ENCODE data around the gene AVP. TPM values are rescaled to one million over a fixed set of nuclear protein-coding genes. Genes with fewer than 3 reads are reported as not detected.

Gene AVP
- total and polyA plus RNA-seq, 2 of the 13 experiments (the other 11 are each of a cell fraction or from before 2014, with no cell fraction given): 0.12 TPM; not detected in 1

DNA sequence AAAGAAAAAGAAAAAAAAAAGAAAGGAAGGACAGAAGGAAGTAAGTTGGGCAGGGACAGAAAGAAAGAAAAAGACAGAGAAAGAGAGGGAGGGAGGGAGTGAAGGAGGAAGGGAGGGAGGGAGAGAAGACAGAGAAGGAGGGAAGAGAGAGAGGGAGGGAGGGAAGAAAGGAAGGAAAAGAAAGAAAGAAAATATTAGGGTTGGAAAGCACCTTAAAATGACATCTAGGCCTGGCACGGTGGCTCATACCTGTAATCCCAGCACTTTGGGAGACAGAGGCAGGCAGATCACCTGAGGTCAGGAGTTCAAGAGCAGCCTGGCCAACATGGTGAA lies 42.0 kb upstream of the AVP start:
- H3K4me2 ChIP-seq (ENCODE audit: low read depth, low read length): no peak overlapping the region
- peak overlapping the region; percentile 26 for H3K27ac ChIP-seq (ENCODE audit: extremely low read length, insufficient read depth, low read length)
- FAIRE-seq: no peak
- no peak; the same call in 1 of the 3 replicates for ATAC-seq
- ChIA-PET CTCF (ENCODE audit: low intra/inter-chr PET ratio, low total read pairs) (no interaction called here), POLR2A (no interaction called here)
- 81% methylated on average over 1 of the region's 1 CpG for WGBS (ENCODE audit: low lambda C conversion rate)
- H3K4me1 ChIP-seq (ENCODE audit: insufficient read depth, low read length): peaks cover 55% of the 10 kb centered on the region
- no peak overlapping the region for H2AFZ ChIP-seq (ENCODE audit: low read length)
- no peak overlapping the region for H3K9ac ChIP-seq (ENCODE audit: insufficient read depth, low read depth, low read length)
- in situ Hi-C loops (cut with HindIII; ENCODE audit: extremely low pct_ligation_motif_present, low pct_unique_long_range_greater_than_20kb) (no loop called here), intact Hi-C loops (cut with micrococcal nuclease; ENCODE audit: unreplicated experiment) (no loop called here)
- no peaks in the 10 kb centered on the region for H4K20me1 ChIP-seq (ENCODE audit: insufficient read depth, low read length)
- H3K9me3 ChIP-seq (ENCODE audit: low read length): no peaks in the 10 kb centered on the region
- no TSS peak for BruUV-seq (replicated peaks)
- H3K79me2 ChIP-seq (ENCODE audit: insufficient read depth, low read length): no peaks in the 10 kb centered on the region
- no peak for DNase-seq (ENCODE audit: low spot score)
- peaks cover 5 to 9% of the 10 kb centered on the region in 2 experiments for H3K36me3 ChIP-seq (replicated peaks in 1 of 2; ENCODE audit: control insufficient read depth in 1 of 2, insufficient read depth in 2 of 2, low read length in 2 of 2)
- H3K4me3 ChIP-seq (replicated peaks in 1 of 3; ENCODE audit: insufficient read depth in 1 of 3, low read depth in 2 of 3, low read length in 3 of 3): no peak overlapping the region
- no peaks in the 10 kb centered on the region for H3K27me3 ChIP-seq (ENCODE audit: control insufficient read depth in 1 of 2, insufficient read depth in 2 of 2, low read length in 2 of 2)
- no peak for TF ChIP-seq ZMYM4 (CRISPR knock-in tag; IDR thresholded peaks at IDR 0.05)
- TF ChIP-seq ZNF773 (CRISPR knock-in tag; IDR thresholded peaks at IDR 0.05; ENCODE audit: borderline replicate concordance): no peak
- TF ChIP-seq, protein P1, sequence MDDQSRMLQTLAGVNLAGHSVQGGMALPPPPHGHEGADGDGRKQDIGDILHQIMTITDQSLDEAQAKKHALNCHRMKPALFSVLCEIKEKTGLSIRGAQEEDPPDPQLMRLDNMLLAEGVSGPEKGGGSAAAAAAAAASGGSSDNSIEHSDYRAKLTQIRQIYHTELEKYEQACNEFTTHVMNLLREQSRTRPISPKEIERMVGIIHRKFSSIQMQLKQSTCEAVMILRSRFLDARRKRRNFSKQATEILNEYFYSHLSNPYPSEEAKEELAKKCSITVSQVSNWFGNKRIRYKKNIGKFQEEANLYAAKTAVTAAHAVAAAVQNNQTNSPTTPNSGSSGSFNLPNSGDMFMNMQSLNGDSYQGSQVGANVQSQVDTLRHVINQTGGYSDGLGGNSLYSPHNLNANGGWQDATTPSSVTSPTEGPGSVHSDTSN (CRISPR knock-in tag; IDR thresholded peaks at IDR 0.05; ENCODE audit: borderline replicate concordance): no peak
- 0 out of 2 replicates have a peak, but pooled peaks have one; percentile 17 for TF ChIP-seq MXD3 (CRISPR knock-in tag; IDR thresholded peaks at IDR 0.05)
- TF ChIP-seq, protein P2, sequence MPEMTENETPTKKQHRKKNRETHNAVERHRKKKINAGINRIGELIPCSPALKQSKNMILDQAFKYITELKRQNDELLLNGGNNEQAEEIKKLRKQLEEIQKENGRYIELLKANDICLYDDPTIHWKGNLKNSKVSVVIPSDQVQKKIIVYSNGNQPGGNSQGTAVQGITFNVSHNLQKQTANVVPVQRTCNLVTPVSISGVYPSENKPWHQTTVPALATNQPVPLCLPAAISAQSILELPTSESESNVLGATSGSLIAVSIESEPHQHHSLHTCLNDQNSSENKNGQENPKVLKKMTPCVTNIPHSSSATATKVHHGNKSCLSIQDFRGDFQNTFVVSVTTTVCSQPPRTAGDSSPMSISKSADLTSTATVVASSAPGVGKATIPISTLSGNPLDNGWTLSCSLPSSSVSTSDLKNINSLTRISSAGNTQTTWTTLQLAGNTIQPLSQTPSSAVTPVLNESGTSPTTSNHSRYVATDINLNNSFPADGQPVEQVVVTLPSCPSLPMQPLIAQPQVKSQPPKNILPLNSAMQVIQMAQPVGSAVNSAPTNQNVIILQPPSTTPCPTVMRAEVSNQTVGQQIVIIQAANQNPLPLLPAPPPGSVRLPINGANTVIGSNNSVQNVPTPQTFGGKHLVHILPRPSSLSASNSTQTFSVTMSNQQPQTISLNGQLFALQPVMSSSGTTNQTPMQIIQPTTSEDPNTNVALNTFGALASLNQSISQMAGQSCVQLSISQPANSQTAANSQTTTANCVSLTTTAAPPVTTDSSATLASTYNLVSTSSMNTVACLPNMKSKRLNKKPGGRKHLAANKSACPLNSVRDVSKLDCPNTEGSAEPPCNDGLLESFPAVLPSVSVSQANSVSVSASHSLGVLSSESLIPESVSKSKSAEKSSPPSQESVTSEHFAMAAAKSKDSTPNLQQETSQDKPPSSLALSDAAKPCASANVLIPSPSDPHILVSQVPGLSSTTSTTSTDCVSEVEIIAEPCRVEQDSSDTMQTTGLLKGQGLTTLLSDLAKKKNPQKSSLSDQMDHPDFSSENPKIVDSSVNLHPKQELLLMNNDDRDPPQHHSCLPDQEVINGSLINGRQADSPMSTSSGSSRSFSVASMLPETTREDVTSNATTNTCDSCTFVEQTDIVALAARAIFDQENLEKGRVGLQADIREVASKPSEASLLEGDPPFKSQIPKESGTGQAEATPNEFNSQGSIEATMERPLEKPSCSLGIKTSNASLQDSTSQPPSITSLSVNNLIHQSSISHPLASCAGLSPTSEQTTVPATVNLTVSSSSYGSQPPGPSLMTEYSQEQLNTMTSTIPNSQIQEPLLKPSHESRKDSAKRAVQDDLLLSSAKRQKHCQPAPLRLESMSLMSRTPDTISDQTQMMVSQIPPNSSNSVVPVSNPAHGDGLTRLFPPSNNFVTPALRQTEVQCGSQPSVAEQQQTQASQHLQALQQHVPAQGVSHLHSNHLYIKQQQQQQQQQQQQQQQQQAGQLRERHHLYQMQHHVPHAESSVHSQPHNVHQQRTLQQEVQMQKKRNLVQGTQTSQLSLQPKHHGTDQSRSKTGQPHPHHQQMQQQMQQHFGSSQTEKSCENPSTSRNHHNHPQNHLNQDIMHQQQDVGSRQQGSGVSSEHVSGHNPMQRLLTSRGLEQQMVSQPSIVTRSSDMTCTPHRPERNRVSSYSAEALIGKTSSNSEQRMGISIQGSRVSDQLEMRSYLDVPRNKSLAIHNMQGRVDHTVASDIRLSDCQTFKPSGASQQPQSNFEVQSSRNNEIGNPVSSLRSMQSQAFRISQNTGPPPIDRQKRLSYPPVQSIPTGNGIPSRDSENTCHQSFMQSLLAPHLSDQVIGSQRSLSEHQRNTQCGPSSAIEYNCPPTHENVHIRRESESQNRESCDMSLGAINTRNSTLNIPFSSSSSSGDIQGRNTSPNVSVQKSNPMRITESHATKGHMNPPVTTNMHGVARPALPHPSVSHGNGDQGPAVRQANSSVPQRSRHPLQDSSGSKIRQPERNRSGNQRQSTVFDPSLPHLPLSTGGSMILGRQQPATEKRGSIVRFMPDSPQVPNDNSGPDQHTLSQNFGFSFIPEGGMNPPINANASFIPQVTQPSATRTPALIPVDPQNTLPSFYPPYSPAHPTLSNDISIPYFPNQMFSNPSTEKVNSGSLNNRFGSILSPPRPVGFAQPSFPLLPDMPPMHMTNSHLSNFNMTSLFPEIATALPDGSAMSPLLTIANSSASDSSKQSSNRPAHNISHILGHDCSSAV (CRISPR knock-in tag; IDR thresholded peaks at IDR 0.05; ENCODE audit: borderline replicate concordance): no peak
- TF ChIP-seq, protein P3, sequence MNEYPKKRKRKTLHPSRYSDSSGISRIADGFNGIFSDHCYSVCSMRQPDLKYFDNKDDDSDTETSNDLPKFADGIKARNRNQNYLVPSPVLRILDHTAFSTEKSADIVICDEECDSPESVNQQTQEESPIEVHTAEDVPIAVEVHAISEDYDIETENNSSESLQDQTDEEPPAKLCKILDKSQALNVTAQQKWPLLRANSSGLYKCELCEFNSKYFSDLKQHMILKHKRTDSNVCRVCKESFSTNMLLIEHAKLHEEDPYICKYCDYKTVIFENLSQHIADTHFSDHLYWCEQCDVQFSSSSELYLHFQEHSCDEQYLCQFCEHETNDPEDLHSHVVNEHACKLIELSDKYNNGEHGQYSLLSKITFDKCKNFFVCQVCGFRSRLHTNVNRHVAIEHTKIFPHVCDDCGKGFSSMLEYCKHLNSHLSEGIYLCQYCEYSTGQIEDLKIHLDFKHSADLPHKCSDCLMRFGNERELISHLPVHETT (CRISPR knock-in tag; conservative IDR thresholded peaks at IDR 0.05): no peak
- TF ChIP-seq TCF7 (IDR thresholded peaks at IDR 0.05; ENCODE audit: low read depth): no peak
- 0 out of 2 replicates have a peak, but pooled peaks have one; percentile 20 for TF ChIP-seq ZMYM3 (CRISPR knock-in tag; IDR thresholded peaks at IDR 0.05)
- no peak for TF ChIP-seq SOX6 (IDR thresholded peaks at IDR 0.05)
- TF ChIP-seq SOX6 (CRISPR knock-in tag; IDR thresholded peaks at IDR 0.05): peak; percentile 6; the same call in 1 of the 2 replicates
- TF ChIP-seq KLF9 (CRISPR knock-in tag; IDR thresholded peaks at IDR 0.05; ENCODE audit: low read depth): no peak
- no peak for TF ChIP-seq TRIM22 (IDR thresholded peaks at IDR 0.05)

All from HepG2 (cell line).